Neural crest cell (in vitro differentiated cells): ENCODE data around the gene BTBD9. TPM values are rescaled to one million over a fixed set of nuclear protein-coding genes. Genes with fewer than 3 reads are reported as not detected.

ENCODE experiments used
- DNase-seq: peaks from one replicate; pipeline ENCODE4 v3.0.0; 2021; ENCODE audit warnings: low read depth, mixed read lengths, low spot score
- H3K27ac Mint-ChIP-seq: one replicate; pipeline ENCODE4 v1.8.0; 2021; ENCODE audit warnings: mild to moderate bottlenecking, mixed read lengths; ENCODE audit not compliant: unreplicated experiment
- H3K27me3 Mint-ChIP-seq: 2 replicates; pipeline ENCODE4 v1.8.0; 2021; ENCODE audit warnings: low read depth, mild to moderate bottlenecking, mixed read lengths
- H3K36me3 Mint-ChIP-seq: 2 replicates; pipeline ENCODE4 v1.8.0; 2021; ENCODE audit warnings: low read depth, mild to moderate bottlenecking, mixed read lengths
- H3K4me1 Mint-ChIP-seq: 2 replicates; pipeline ENCODE4 v1.8.0; 2021; ENCODE audit warnings: mixed read lengths
- H3K4me3 Mint-ChIP-seq: one replicate; pipeline ENCODE4 v1.8.0; 2021; ENCODE audit warnings: mild to moderate bottlenecking, mixed read lengths
- H3K9me3 Mint-ChIP-seq: 2 replicates; pipeline ENCODE4 v1.8.0; 2021; ENCODE audit warnings: mixed read lengths
- total RNA-seq: library from RNA; stranded (reverse); gene quantifications from 2 replicates; pipeline ENCODE4 v1.2.1, GENCODE V29; 2021
- TF ChIP-seq, protein P1 (sequence below): fragments of 200-600 bp; sonication (generic); conservative IDR thresholded peaks from 2 replicates; pipeline ENCODE4 v1.5.0; 2021; ENCODE audit warnings: antibody characterized with exemption, mild to moderate bottlenecking

Gene BTBD9
- total RNA-seq, 1 donor from 2014 or later, result 18.0 TPM

DNA sequence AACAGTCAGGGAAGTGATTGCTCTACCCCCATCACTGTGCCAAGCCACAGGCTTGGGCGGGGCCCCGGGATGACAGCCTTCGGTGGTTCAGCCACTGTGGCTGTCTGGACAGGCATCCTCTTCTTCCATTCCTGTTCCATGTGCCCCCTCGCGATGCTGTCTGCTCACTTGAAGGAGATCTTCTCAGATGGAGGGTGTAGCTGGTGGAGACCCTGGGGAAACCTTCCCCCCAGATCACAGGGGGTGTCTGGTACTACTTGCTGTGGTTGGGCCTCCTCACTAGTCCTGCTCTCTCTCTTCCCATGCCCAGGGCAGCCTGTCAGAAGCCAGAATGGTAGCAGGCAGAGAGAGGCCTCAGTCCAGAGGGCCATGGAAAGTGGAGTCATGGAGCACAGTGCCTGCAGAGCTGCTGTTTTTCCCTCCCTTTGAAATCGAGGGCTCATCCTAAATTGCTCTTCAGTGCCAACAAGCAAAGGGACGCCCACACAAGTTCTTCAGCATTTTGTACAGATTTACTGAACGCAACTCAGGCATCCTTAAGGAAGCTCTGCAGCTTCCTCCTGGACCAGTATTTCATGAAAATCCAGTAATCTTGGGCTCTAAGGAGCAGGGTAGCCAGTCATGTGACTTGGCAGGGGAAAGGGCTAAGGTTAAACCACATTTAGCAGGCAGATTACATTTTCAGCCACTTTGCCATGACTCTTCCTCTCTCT is 493.6 kb downstream of the BTBD9 start:
- H3K27ac Mint-ChIP-seq, result no peak overlapping the region
- no peaks in the 10 kb centered on the region for H3K27me3 Mint-ChIP-seq
- peaks cover 27% of the 10 kb centered on the region for H3K4me1 Mint-ChIP-seq
- H3K9me3 Mint-ChIP-seq, result no peaks in the 10 kb centered on the region
- no peaks in the 10 kb centered on the region for H3K36me3 Mint-ChIP-seq
- DNase-seq, result no peak
- no peak overlapping the region for H3K4me3 Mint-ChIP-seq
- TF ChIP-seq, protein P1, sequence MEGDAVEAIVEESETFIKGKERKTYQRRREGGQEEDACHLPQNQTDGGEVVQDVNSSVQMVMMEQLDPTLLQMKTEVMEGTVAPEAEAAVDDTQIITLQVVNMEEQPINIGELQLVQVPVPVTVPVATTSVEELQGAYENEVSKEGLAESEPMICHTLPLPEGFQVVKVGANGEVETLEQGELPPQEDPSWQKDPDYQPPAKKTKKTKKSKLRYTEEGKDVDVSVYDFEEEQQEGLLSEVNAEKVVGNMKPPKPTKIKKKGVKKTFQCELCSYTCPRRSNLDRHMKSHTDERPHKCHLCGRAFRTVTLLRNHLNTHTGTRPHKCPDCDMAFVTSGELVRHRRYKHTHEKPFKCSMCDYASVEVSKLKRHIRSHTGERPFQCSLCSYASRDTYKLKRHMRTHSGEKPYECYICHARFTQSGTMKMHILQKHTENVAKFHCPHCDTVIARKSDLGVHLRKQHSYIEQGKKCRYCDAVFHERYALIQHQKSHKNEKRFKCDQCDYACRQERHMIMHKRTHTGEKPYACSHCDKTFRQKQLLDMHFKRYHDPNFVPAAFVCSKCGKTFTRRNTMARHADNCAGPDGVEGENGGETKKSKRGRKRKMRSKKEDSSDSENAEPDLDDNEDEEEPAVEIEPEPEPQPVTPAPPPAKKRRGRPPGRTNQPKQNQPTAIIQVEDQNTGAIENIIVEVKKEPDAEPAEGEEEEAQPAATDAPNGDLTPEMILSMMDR, result no peak

DNA sequence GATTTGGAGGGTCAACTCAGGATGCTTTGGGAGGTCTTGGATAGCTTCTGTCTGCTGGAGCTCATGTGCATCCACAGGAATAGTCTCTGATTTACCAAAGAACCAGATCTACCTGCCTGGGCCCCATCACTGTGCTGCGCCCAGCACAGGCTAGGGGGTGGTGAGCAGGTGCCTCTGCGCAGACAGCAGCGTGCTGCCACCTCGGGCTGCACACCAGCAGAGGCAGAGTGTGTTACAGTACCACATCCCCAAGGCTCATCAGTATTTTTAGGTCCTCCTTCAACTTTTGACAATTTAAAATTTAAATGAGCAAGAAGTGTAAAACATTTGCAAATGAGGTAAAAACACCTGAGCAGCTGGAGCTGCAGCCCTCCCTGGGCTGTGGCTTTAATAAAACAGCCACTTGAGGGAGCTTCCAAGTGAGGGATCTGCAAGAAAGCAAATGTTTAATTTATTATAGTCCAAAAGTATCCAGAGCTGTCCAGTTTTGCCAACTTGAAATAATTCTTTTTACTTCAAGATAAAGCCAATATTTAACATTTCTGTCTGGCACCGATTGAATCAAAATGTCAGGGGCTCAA is 495.3 kb downstream of the BTBD9 start:
- H3K4me3 Mint-ChIP-seq, result no peak overlapping the region
- H3K4me1 Mint-ChIP-seq, result peaks cover 27% of the 10 kb centered on the region
- no peaks in the 10 kb centered on the region for H3K36me3 Mint-ChIP-seq

DNA sequence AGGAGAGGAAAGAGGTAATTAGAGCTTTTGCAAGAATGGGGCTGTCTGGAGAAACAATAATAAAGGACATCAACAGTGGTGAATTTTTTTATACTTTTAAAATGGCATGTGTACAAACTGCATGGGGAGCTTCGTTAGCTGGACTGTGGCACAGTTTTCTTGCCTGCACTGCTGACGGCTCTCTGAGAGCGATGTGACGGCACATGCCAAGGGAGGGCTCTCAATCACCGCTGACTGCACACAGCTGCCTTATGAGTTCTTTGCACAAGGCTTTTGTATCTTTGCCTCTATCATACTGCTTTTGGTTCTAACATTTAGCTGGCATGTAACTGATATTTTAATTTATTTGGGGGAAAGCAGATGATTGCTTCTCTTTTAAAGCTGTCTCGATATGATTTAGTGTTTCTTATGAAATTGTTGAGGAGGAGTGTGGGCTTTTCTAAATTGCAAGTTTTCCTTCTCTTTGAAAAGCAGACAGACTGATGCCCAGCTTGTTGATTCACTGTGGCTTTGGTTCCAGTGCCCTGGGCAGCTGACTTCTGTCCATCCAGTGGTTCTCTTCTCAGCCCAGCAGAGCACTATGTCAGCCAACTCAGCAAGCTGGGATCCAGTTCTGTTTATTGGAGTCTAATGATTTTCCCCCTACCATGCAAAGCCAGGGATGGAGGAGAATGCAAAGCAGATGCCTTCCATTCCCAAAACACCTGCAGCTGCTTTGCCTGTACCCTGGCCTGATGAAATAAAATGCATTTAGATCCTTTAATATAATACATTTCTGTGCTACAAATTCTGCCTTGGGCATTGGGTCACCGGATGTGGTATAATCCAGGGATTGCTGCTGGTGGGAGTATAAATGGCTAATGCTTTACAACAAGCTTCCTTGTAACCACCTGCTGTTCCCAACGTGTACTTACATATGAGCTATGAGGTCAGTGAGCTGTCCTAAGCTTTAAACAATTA is 496.3 kb downstream of the BTBD9 start:
- no peak for DNase-seq
- Mint-ChIP-seq H3K4me1 (peaks cover 21% of the 10 kb centered on the region), H3K4me3 (peak overlapping the region; percentile 9), H3K27ac (peak overlapping the region; percentile 81), H3K9me3 (no peaks in the 10 kb centered on the region), H3K27me3 (no peaks in the 10 kb centered on the region), H3K36me3 (no peaks in the 10 kb centered on the region)
- TF ChIP-seq, protein P1, result no peak

More for the DNA sequence above, 495.3 kb downstream of the BTBD9 start:
- Mint-ChIP-seq H3K27ac (no peak overlapping the region), H3K27me3 (no peaks in the 10 kb centered on the region), H3K9me3 (no peaks in the 10 kb centered on the region)
- DNase-seq, result no peak
- TF ChIP-seq, protein P1, result no peak

DNA sequence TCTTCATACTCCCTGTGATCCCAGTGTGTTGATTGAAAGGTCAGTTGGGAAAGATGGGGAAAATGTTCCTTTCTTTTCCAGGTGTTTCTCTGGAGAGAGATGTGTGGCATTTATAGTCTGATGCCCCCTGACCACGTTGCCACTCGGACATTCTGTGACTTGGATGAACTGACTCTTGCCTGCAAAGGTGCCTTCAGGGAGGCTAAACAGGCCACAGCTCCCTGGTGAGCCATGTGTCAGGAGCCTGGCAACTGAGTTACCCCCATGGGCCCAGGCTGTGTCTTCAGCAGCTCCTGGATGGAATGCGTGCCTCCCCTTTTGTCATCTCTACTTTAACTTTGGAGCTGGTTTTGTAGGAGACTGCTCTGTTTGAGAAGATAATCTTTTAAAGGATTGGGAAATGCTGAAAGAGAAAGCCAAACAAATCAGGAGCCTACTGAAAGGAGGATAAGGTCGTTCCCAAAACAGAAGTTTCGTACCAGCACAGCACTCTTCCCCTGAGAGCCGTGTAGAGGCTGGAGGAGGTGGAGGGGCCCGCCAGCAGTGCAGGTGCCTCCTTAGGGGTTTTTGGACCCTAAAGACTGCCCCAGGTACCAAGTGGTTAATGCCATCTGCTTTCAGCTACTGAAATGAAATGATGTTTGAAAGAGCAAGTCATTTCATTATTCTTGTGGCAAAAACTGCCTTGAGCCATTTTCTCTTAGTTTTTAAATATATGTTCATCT is 497.4 kb downstream of the BTBD9 start:
- H3K9me3 Mint-ChIP-seq, result no peaks in the 10 kb centered on the region
- H3K4me1 Mint-ChIP-seq, result peaks cover 21% of the 10 kb centered on the region
- peaks cover 4% of the 10 kb centered on the region for H3K36me3 Mint-ChIP-seq
- H3K27me3 Mint-ChIP-seq, result no peaks in the 10 kb centered on the region
- DNase-seq, result no peak
- TF ChIP-seq, protein P1, result no peak
- no peak overlapping the region for H3K4me3 Mint-ChIP-seq
- no peak overlapping the region for H3K27ac Mint-ChIP-seq

DNA sequence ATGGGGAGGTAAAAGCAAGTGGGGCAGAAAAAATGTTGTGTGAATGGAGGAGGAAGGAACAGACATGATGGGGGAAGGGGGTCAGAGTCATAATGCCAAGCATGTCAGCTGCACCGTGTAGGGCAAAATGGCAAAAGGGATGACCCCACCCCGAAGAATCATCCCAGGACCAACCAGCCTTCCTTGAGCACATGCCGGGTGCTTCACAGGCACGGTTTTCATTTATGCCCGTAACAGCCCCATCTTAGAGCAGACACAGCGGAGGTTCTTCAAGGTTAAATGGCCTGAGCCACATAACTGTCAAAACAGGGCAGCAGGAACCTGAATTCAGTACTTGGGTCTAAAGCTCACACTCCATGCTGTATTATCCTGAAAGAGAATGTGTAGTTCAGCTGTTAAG is 498.0 kb downstream of the BTBD9 start:
- Mint-ChIP-seq H3K27ac (no peak overlapping the region), H3K4me1 (peaks cover 25% of the 10 kb centered on the region), H3K4me3 (no peak overlapping the region)

More for the DNA sequence above, 498.0 kb downstream of the BTBD9 start:
- peaks cover 5% of the 10 kb centered on the region for H3K36me3 Mint-ChIP-seq
- no peaks in the 10 kb centered on the region for H3K9me3 Mint-ChIP-seq
- DNase-seq, result no peak
- TF ChIP-seq, protein P1, result no peak
- no peaks in the 10 kb centered on the region for H3K27me3 Mint-ChIP-seq
